CD8-positive, alpha-beta memory T cell (primary cell): Measurements from ENCODE around the gene METTL8. TPM values are rescaled to one million over a fixed set of nuclear protein-coding genes. Genes with fewer than 3 reads are reported as not detected.

Source experiments
- CTCF ChIA-PET: fragments of 350-600 bp; sonication (Branson Sonifier 250); formaldehyde crosslinking; loops from one replicate; lab custom pipeline; 2021; ENCODE audit warnings: antibody characterized with exemption; lab: Charles Lee
- POLR2A ChIA-PET: fragments of 350-600 bp; sonication (Branson Sonifier 250); formaldehyde crosslinking; loops from one replicate; lab custom pipeline; 2021; ENCODE audit warnings: antibody characterized with exemption; lab: Charles Lee
- DNase-seq, 5 donors: peaks; one replicate each; pipeline versions ENCODE4 v3.0.0 to v3.0.0-alpha.2; 2020 to 2022; ENCODE audit warnings: mixed read lengths in 1 of 5
- H3K27ac ChIP-seq: one replicate; pipeline ENCODE4 v1.7.0; 2013; ENCODE audit warnings: low read depth, mild to moderate bottlenecking, low read length, moderate library complexity
- H3K27me3 ChIP-seq: 2 replicates; pipeline ENCODE4 v1.7.0; 2013; ENCODE audit warnings: low read length, mild to moderate bottlenecking; ENCODE audit not compliant: insufficient read depth, poor library complexity, severe bottlenecking
- H3K36me3 ChIP-seq: 2 replicates; pipeline ENCODE4 v1.7.0; 2013; ENCODE audit warnings: mild to moderate bottlenecking, low read length, moderate library complexity; ENCODE audit not compliant: insufficient read depth
- H3K4me1 ChIP-seq: 2 replicates; pipeline ENCODE4 v1.7.0; 2013; ENCODE audit warnings: mild to moderate bottlenecking, low read length, moderate library complexity; ENCODE audit not compliant: insufficient read depth
- H3K4me3 ChIP-seq: 2 replicates; pipeline ENCODE4 v1.7.0; 2013; ENCODE audit warnings: mild to moderate bottlenecking, low read length
- H3K9me3 ChIP-seq: 2 replicates; pipeline ENCODE4 v1.7.0; 2013; ENCODE audit warnings: mild to moderate bottlenecking, low read length
- H3K27ac Mint-ChIP-seq, 8 donors: one replicate each; pipeline ENCODE4 v1.8.0; 2020 to 2021; ENCODE audit warnings: mixed read lengths in 8 of 8, mild to moderate bottlenecking in 6 of 8, inconsistent platforms in 3 of 8, moderate library complexity in 3 of 8
- H3K27me3 Mint-ChIP-seq, 2 donors: one replicate each; pipeline ENCODE4 v1.8.0; 2020 to 2021; ENCODE audit warnings: mixed read lengths in 2 of 2, mild to moderate bottlenecking in 1 of 2, moderate library complexity in 1 of 2
- H3K36me3 Mint-ChIP-seq, 3 donors: one replicate each; pipeline ENCODE4 v1.8.0; 2020 to 2021; ENCODE audit warnings: mixed read lengths in 3 of 3, inconsistent platforms in 1 of 3, mild to moderate bottlenecking in 1 of 3
- H3K4me1 Mint-ChIP-seq, 3 donors: one replicate each; pipeline ENCODE4 v1.8.0; 2020 to 2021; ENCODE audit warnings: mixed read lengths in 3 of 3, inconsistent platforms in 1 of 3, mild to moderate bottlenecking in 1 of 3
- H3K4me3 Mint-ChIP-seq, 7 donors: one replicate each; pipeline ENCODE4 v1.8.0; 2020 to 2021; ENCODE audit warnings: mixed read lengths in 7 of 7, mild to moderate bottlenecking in 6 of 7, moderate library complexity in 4 of 7, inconsistent platforms in 2 of 7
- H3K9me3 Mint-ChIP-seq, 5 donors: one replicate each; pipeline ENCODE4 v1.8.0; 2020 to 2022; ENCODE audit warnings: mixed read lengths in 5 of 5, mild to moderate bottlenecking in 3 of 5, moderate library complexity in 2 of 5, inconsistent platforms in 1 of 5
- polyA plus RNA-seq: library from polyadenylated mRNA; unstranded; fragments of 300-500 nt; fragmentation: Illumina TruSeq; gene quantifications from one replicate; pipeline ENCODE4 v1.2.3, GENCODE V29; 2021
- total RNA-seq, 2 experiments: library from RNA; stranded (reverse); gene quantifications; one replicate each; pipeline ENCODE4 v1.2.3, GENCODE V29; 2021

The METTL8 gene
- total and polyA plus RNA-seq, 3 experiments from 2014 or later, result 16.6 to 50.5 (median 46.0) TPM

DNA sequence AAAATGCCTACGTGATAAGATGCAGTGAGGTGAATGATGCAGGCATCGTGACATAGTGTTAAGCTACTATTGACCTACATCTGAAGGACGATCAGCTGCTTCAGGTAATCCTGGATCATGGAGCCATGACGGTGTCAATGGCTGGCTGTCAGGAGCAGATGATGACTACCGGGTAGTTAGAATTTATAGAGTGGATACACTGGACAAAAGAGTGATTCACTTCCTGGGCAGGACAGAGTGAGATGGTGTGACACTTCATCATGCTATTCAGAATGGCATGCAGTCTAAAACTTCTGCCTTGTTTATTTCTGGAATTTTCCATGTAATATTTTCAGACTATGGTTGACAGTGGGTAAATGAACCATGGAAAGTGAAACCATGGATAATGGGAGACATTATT is 29.5 kb downstream of the METTL8 start:
- ChIA-PET POLR2A (no interaction called here), CTCF (no interaction called here)
- Mint-ChIP-seq H3K36me3 (peaks cover 3 to 10% (median 4%) of the 10 kb centered on the region in 3 donors), H3K27me3 (no peaks in the 10 kb centered on the region), H3K4me3 (no peak overlapping the region), H3K27ac (no peak overlapping the region), H3K9me3 (peaks cover 2 to 9% (median 4%) of the 10 kb centered on the region in 5 donors), H3K4me1 (peaks cover 23 to 39% (median 24%) of the 10 kb centered on the region in 3 donors)
- Histone ChIP-seq H3K9me3 (no peaks in the 10 kb centered on the region), H3K4me1 (no peaks in the 10 kb centered on the region), H3K27ac (no peak overlapping the region), H3K36me3 (no peaks in the 10 kb centered on the region), H3K4me3 (no peak overlapping the region), H3K27me3 (no peaks in the 10 kb centered on the region)
- DNase-seq, result no peak

- H3K9me3 ChIP-seq, result no peaks in the 10 kb centered on the region
- DNase-seq, result no peak
- no peaks in the 10 kb centered on the region for H3K4me1 ChIP-seq
- ChIA-PET POLR2A (no interaction called here), CTCF (no interaction called here)
- peaks cover 2 to 9% (median 4%) of the 10 kb centered on the region in 5 donors for H3K9me3 Mint-ChIP-seq
- H3K36me3 ChIP-seq, result no peaks in the 10 kb centered on the region
- H3K27ac Mint-ChIP-seq, result peak overlapping the region in 1 of 8 donors; percentile 60
- peaks cover 28 to 43% (median 30%) of the 10 kb centered on the region in 3 donors for H3K4me1 Mint-ChIP-seq
- H3K36me3 Mint-ChIP-seq, result peaks cover 3 to 10% (median 4%) of the 10 kb centered on the region in 3 donors
- no peak overlapping the region for H3K4me3 ChIP-seq
- H3K27me3 Mint-ChIP-seq, result no peaks in the 10 kb centered on the region
- H3K27ac ChIP-seq, result no peak overlapping the region
- no peaks in the 10 kb centered on the region for H3K27me3 ChIP-seq
- H3K4me3 Mint-ChIP-seq, result no peak overlapping the region
Observed at GRCh38 chr2:171402906-171403580, 30.7 kb downstream of the METTL8 start.

DNA sequence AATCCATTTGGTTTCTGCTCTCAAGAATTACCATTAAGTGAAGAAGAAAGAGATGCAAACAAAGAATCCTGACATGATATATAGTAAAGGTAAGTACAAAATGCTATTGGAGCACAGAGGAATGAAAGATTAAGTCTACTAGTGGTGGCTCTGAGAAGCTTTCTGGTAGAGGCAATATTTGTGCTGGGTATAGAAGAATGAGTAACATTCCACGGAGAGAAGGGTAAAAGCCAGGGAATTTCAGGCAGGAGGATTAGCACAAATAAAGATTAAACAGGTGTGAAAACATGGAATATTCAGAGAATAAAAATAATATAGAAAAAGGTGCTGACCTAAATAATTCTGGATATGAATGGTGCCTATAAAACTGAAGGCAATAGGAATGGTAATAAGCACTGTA is 31.8 kb downstream of the METTL8 start:
- ChIA-PET POLR2A (no interaction called here), CTCF (no interaction called here)
- Histone ChIP-seq H3K36me3 (no peaks in the 10 kb centered on the region), H3K27me3 (no peaks in the 10 kb centered on the region), H3K27ac (no peak overlapping the region), H3K9me3 (no peaks in the 10 kb centered on the region), H3K4me3 (no peak overlapping the region), H3K4me1 (no peaks in the 10 kb centered on the region)
- DNase-seq, result no peak
- Mint-ChIP-seq H3K27me3 (no peaks in the 10 kb centered on the region), H3K4me1 (peaks cover 17 to 32% (median 20%) of the 10 kb centered on the region in 3 donors), H3K36me3 (peaks cover 4 to 10% (median 4%) of the 10 kb centered on the region in 3 donors), H3K4me3 (no peak overlapping the region), H3K27ac (no peak overlapping the region), H3K9me3 (peaks cover 2 to 9% (median 5%) of the 10 kb centered on the region in 5 donors)

DNA sequence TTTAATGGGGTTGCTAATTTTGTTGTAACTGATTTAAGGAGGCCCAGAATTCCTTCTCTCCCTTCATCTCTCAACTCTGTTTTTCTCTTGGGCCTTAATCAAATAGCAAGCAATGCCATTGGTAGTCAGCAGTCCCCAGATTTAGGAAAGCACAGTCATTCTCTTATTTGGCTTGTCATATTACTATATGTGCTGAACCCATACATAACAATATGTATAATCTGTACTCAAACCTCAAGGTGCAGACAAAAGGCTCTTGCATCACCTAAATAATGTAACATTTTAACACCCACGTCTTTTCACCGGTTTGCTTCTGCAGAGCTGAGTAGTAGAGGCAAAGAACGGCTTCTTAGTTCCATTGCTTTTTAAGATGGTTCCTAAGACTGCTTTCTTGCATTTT is 33.4 kb downstream of the METTL8 start:
- H3K9me3 ChIP-seq, result no peaks in the 10 kb centered on the region
- Mint-ChIP-seq H3K4me1 (peaks cover 8 to 21% (median 12%) of the 10 kb centered on the region in 3 donors), H3K36me3 (peaks cover 4 to 10% (median 4%) of the 10 kb centered on the region in 3 donors), H3K27me3 (no peaks in the 10 kb centered on the region), H3K9me3 (peaks cover 2 to 9% (median 5%) of the 10 kb centered on the region in 5 donors), H3K4me3 (no peak overlapping the region), H3K27ac (peak overlapping the region in 1 of 8 donors; percentile 8)
- H3K4me1 ChIP-seq, result no peaks in the 10 kb centered on the region
- ChIA-PET CTCF (no interaction called here), POLR2A (no interaction called here)
- H3K27ac ChIP-seq, result no peak overlapping the region
- H3K4me3 ChIP-seq, result no peak overlapping the region
- H3K36me3 ChIP-seq, result no peaks in the 10 kb centered on the region
- DNase-seq, result no peak
- no peaks in the 10 kb centered on the region for H3K27me3 ChIP-seq

GRCh38 chr2:171399292-171399691 is 34.5 kb downstream of the METTL8 start:
- Histone ChIP-seq H3K27ac (no peak overlapping the region), H3K27me3 (no peaks in the 10 kb centered on the region), H3K36me3 (no peaks in the 10 kb centered on the region), H3K9me3 (no peaks in the 10 kb centered on the region), H3K4me3 (no peak overlapping the region), H3K4me1 (no peaks in the 10 kb centered on the region)
- Mint-ChIP-seq H3K4me1 (peaks cover 5 to 13% (median 7%) of the 10 kb centered on the region in 3 donors), H3K9me3 (peaks cover 2 to 9% (median 5%) of the 10 kb centered on the region in 5 donors), H3K27me3 (no peaks in the 10 kb centered on the region), H3K4me3 (no peak overlapping the region), H3K36me3 (peaks cover 2 to 10% (median 4%) of the 10 kb centered on the region in 3 donors), H3K27ac (peak overlapping the region in 1 of 8 donors; percentile 9)
- ChIA-PET CTCF (no interaction called here), POLR2A (no interaction called here)
- no peak for DNase-seq

- Mint-ChIP-seq H3K9me3 (peaks cover 0 to 2% (median 0%) of the 10 kb centered on the region in 5 donors), H3K27ac (no peak overlapping the region), H3K4me3 (no peak overlapping the region), H3K4me1 (peaks cover 4 to 13% (median 8%) of the 10 kb centered on the region in 3 donors), H3K36me3 (peaks cover 8 to 12% (median 10%) of the 10 kb centered on the region in 3 donors), H3K27me3 (no peaks in the 10 kb centered on the region)
- no peak for DNase-seq
- ChIA-PET CTCF (no interaction called here), POLR2A (no interaction called here)
- Histone ChIP-seq H3K4me3 (no peak overlapping the region), H3K27ac (no peak overlapping the region), H3K9me3 (no peaks in the 10 kb centered on the region), H3K27me3 (no peaks in the 10 kb centered on the region), H3K36me3 (no peaks in the 10 kb centered on the region), H3K4me1 (no peaks in the 10 kb centered on the region)
Observed at GRCh38 chr2:171394164-171394740, 39.5 kb downstream of the METTL8 start.

DNA sequence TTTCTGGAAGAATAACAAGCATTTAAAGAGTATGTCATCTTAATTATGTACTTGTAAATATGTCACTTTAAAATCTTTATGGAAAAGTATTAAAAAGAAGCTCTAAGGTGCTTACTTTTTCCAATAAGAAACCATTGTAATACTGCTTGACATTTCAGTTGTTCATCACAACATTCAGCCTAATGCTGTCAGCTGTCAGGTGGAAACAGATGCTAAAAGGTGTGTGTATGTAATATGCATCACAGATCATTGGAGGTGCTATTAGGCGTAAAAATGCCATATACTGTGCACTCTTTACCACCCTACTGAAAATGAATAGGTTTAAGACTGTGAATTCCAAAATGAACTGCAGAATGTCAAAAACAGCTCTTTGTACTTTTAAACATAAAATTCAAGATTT is 40.3 kb downstream of the METTL8 start:
- no peak overlapping the region for H3K4me3 ChIP-seq
- peaks cover 0 to 2% (median 0%) of the 10 kb centered on the region in 5 donors for H3K9me3 Mint-ChIP-seq

DNA sequence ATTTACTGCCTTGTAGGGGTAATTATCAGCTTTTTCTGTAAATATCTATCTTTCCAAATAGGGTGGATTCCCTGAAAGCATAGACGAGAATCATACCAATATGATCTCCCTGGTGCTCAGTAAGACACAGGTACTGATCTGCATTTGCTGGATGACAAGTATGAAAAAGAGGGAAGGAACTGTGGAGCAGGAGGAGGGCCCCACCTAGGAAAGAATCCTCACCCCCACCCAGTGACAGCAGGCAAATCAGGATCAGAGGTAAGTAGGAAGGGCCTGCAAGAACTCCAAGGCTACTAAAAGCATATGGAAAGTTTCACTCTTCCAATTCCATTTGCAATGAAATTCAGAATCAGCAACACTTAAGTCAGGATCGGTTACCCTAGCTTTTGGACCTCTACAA is 42.3 kb downstream of the METTL8 start:
- H3K27me3 Mint-ChIP-seq, result no peaks in the 10 kb centered on the region
- Histone ChIP-seq H3K4me1 (no peaks in the 10 kb centered on the region), H3K4me3 (no peak overlapping the region), H3K36me3 (no peaks in the 10 kb centered on the region), H3K9me3 (no peaks in the 10 kb centered on the region), H3K27ac (no peak overlapping the region), H3K27me3 (no peaks in the 10 kb centered on the region)
- DNase-seq, result no peak
- POLR2A ChIA-PET, result no interaction called here
- H3K27ac Mint-ChIP-seq, result no peak overlapping the region
- CTCF ChIA-PET, result no interaction called here
- H3K9me3 Mint-ChIP-seq, result no peaks in the 10 kb centered on the region
- no peak overlapping the region for H3K4me3 Mint-ChIP-seq
- H3K36me3 Mint-ChIP-seq, result peaks cover 8 to 15% (median 15%) of the 10 kb centered on the region in 3 donors
- H3K4me1 Mint-ChIP-seq, result peaks cover 3 to 18% (median 6%) of the 10 kb centered on the region in 3 donors

More for the DNA sequence above, 40.3 kb downstream of the METTL8 start:
- Mint-ChIP-seq H3K27me3 (no peaks in the 10 kb centered on the region), H3K36me3 (peaks cover 8 to 12% (median 10%) of the 10 kb centered on the region in 3 donors), H3K27ac (no peak overlapping the region), H3K4me1 (peaks cover 0 to 8% (median 5%) of the 10 kb centered on the region in 3 donors), H3K4me3 (no peak overlapping the region)
- CTCF ChIA-PET, result no interaction called here
- Histone ChIP-seq H3K27me3 (no peaks in the 10 kb centered on the region), H3K36me3 (no peaks in the 10 kb centered on the region), H3K4me1 (no peaks in the 10 kb centered on the region), H3K9me3 (no peaks in the 10 kb centered on the region), H3K27ac (no peak overlapping the region)
- DNase-seq, result no peak
- POLR2A ChIA-PET, result no interaction called here
